Right cardiac atrium (tissue), 5 donors: ENCODE data around the gene FAM136A. TPM values are rescaled to one million over a fixed set of nuclear protein-coding genes. Genes with fewer than 3 reads are reported as not detected.

Experiments used
- ATAC-seq, 2 donors: fragments of 200-7000 bp; cut with Tn5 transposase; one replicate each; pipeline versions ENCODE4 v1.8.0 to v1.9.1; 2020; ENCODE audit warnings: moderate library complexity in 2 of 2, mild to moderate bottlenecking in 1 of 2
- DNase-seq, 3 donors: peaks; one replicate each; pipeline ENCODE4 v3.0.0-alpha.2; 2020
- H3K27ac ChIP-seq: one replicate; pipeline ENCODE4 v1.5.1; 2013; ENCODE audit warnings: mild to moderate bottlenecking, low read length, control low read depth, moderate library complexity
- H3K27me3 ChIP-seq: one replicate; pipeline ENCODE4 v1.6.1; 2013; ENCODE audit not compliant: control insufficient read depth, insufficient read depth
- H3K4me1 ChIP-seq: one replicate; pipeline ENCODE4 v1.6.1; 2013; ENCODE audit warnings: low read length; ENCODE audit not compliant: control insufficient read depth, insufficient read depth
- H3K4me3 ChIP-seq: one replicate; pipeline ENCODE4 v1.5.1; 2013; ENCODE audit warnings: low read length, control low read depth
- H3K9me3 ChIP-seq: one replicate; pipeline ENCODE4 v1.6.1; 2013; ENCODE audit warnings: low read length; ENCODE audit not compliant: control insufficient read depth
- WGBS: extraction: QIAGEN DNeasy Blood & Tissue Kit; methylation state at CpG from one replicate; pipeline ENCODE4 v1.1.7; 2013; 5-methylcytosine and 5-hydroxymethylcytosine counted together
- intact Hi-C, 4 donors: fragments of 100-400 bp; cut with DNase I; formaldehyde crosslinking; loops; one replicate each; pipeline versions ENCODE4 v1.11.0 to v1.14.0; 2022 to 2023
- long read RNA-seq, 4 donors: library from polyadenylated mRNA; unstranded; transcript quantifications; one replicate each; pipeline ENCODE4 v2.0.0, GENCODE V29; 2020 to 2021
- polyA plus RNA-seq: library from polyadenylated mRNA; stranded (reverse); fragments of 200-250 nt; gene quantifications from one replicate; pipeline ENCODE4 v1.2.3, GENCODE V29; 2013
- total RNA-seq, 4 donors: library from RNA; stranded (reverse); fragmentation: NEBNext Ultra II Directional; extraction: Animal tissue kit (Norgen Biotek cat#: 25700); gene quantifications; one replicate each; pipeline ENCODE4 v1.2.1, GENCODE V29; 2021
- donor health status: healthy with polysubstance abuse.
- donor health status: DM: no; HTN: yes; CAD: no.
- donor health status: DM: no; HTN: no; CAD: no.
- donor health status: DM: no; HTN: yes; CAD: no; lungs with severe emphysema.
- donor health status: DM: yes; HTN: yes; CAD: no.

Gene FAM136A
- total RNA-seq: 10 to 100 TPM; 18.8 to 26.0 (median 22.1) TPM
- polyA plus RNA-seq: 17.2 TPM
- long read RNA-seq, donor 1, transcript FAM136A-201 (3 exons, 1,810 nt): major isoform, 53 of 55 reads
- long read RNA-seq, donor 1, partial matches to known transcripts: 0 of 55 reads
- long read RNA-seq, donor 1, other reads (novel, unspliced or antisense): 0 of 55 reads
- long read RNA-seq, donor 2, transcript FAM136A-201 (3 exons, 1,810 nt): major isoform, 35 of 35 reads
- long read RNA-seq, donor 2, partial matches to known transcripts: 0 of 35 reads
- long read RNA-seq, donor 2, other reads (novel, unspliced or antisense): 0 of 35 reads
- long read RNA-seq, donor 3, transcript FAM136A-201 (3 exons, 1,810 nt): major isoform, 169 of 174 reads
- long read RNA-seq, donor 3, partial matches to known transcripts: 0 of 174 reads
- long read RNA-seq, donor 3, other reads (novel, unspliced or antisense): 4 of 174 reads
- long read RNA-seq, donor 4, transcript FAM136A-201 (3 exons, 1,810 nt): major isoform, 46 of 48 reads
- long read RNA-seq, donor 4, partial matches to known transcripts: 0 of 48 reads
- long read RNA-seq, donor 4, other reads (novel, unspliced or antisense): 1 of 48 reads

DNA sequence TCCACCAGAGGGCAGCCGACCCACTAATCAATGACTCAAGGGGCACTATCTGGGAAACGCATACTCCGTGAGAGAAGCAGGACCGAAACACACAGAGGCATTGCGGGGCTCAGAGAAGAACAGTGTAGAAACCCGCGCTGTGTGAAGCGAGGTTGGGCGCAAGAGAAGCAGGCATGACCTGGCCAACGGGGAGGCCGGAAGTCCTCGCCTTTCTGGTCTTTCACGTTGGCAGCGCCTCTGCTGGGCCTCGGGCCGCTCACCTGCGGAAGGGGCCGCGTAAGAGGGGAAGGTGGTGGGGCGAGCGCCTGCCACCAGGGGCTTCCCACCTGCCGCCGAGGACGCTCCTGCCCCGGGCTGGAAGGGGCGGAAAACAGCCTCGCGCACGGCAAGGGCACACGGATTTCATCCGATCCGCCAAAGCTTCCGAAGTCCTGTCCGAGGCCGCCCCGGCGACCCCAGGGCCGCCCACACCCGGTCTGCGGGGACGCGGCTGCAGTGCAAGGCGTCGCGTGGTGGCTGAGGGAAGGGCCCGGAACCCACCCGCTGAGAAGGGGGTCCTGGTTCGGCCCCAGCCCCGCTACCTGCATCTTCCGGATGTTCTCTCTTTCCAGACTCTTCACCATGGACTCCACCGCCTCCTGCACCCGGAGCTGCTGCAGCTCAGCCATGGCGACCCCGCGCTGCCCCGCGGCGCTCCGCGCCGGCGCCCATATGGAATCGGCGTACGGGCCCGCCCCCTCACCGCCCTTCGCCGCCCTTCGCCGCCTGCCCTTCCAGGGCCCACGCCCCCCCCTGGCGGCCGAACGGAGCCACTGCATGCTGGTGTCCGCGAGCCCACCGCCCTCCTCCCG lies at the start of gene FAM136A:
Gene FAM136A, minus strand, starts transcription at position 724 of the 851 bp plus-strand sequence. Its CDS starts 56 bp downstream, at position 668.
- intact Hi-C loops: loop anchor here in 2 of 4 donors (5.0 to 10.0 kb wide), 2 partner anchors 343 to 346 kb away; no protein-coding TSS in a partner anchor
- under 1% methylated on average over 79 of the region's 79 CpGs for WGBS
- ATAC-seq: peak; percentile 95 to 96

DNA sequence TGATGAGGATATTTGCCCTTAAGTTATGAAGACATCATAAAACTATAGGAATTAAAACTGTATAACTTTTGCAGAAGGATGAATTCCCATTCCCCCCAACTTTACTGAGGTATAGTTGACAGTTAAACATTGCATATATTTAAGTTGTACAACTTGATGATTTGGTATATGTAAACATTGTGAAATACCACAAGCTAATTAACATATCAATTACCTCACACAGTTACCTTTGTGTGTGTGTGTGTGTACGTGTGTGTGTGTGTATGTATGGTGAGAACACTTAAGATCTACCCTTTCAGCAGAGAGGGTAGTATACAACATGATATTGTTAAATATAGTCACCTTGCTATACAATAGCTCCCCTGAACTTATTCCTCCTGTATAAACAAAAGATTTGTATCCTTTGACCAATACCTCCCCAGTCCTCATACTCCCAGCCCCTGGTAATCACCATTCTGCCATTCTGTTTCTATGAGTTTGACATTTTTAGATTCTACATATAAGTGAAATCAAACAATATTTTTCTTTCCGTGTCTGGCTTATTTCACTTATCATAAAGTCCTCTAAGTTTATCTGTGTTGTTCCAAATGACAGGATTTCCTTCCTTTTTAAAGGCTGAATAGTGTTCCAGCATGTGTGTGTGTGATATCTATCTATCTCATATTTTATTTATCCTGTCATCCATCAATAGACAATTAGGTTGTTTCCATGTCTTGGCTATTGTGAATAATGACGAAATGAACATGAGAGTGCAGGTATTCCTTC lies 48.2 kb upstream of the FAM136A start:
- Histone ChIP-seq H3K9me3 (no peaks in the 10 kb centered on the region), H3K27me3 (no peaks in the 10 kb centered on the region), H3K27ac (no peak overlapping the region), H3K4me3 (no peak overlapping the region), H3K4me1 (no peaks in the 10 kb centered on the region)
- intact Hi-C loops: loop anchor here in 2 of 4 donors (10.0 kb wide), 2 partner anchors 265 to 295 kb away; no protein-coding TSS in a partner anchor
- ATAC-seq (no peak), DNase-seq (no peak)
- 64% methylated on average over 3 of the region's 3 CpGs for WGBS

More for the DNA sequence above, at the start of gene FAM136A:
- no peaks in the 10 kb centered on the region for H3K27me3 ChIP-seq
- peak within 1 kb of the TSS; percentile 28 for H3K27ac ChIP-seq
- H3K4me1 ChIP-seq: no peaks in the 10 kb centered on the region
- H3K9me3 ChIP-seq: no peaks in the 10 kb centered on the region
- peak within 1 kb of the TSS; percentile 86 for H3K4me3 ChIP-seq
- peak; percentile 88 to 95 (median 95) for DNase-seq

DNA sequence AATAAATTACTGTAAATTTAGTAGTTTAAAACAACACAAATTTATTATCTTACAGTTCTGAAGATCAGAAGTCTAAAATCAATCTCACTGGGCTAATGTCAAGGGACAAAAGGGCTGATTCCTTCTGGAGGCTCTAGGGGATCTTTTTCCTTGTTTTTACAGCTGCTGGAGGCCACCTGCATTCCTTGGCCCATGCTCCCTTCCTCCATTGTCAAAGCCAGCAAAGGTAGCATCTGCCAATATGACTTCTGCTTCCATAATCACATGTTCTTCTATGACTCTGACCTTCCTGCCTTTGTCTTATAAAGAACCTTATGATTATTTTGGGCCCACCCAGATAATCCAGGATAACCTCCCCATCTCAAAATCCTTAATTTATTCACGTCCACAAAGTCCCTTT lies 46.0 kb upstream of the FAM136A start:
- no peaks in the 10 kb centered on the region for H3K9me3 ChIP-seq
- no peaks in the 10 kb centered on the region for H3K4me1 ChIP-seq
- WGBS: 50% methylated on average over 1 of the region's 1 CpG
- no peak for ATAC-seq
- H3K4me3 ChIP-seq: no peak overlapping the region
- DNase-seq: no peak
- intact Hi-C loops: loop anchor here in 2 of 4 donors (10.0 kb wide), 2 partner anchors 267 to 297 kb away; no protein-coding TSS in a partner anchor
- H3K27me3 ChIP-seq: peaks cover 3% of the 10 kb centered on the region
- H3K27ac ChIP-seq: no peak overlapping the region

DNA sequence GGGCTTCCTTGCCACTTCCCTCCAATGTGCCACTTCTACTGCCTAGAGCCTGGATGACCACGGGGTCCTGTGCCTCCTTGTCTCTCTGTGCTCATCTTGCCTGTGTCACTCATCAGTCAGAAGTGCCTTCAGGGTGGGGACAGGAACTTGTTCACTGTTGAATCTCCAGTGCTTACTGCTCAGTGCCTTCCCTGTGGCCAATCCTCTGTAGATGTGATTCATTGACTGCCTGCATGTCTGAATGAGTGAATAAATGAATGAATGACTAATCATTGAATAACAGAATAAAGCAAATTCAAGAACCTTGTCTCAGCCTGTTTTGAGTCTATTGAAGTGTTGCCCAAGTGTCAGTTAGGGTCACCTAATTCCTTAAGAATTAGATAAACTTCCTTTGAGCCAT lies 42.3 kb upstream of the FAM136A start:
- 33% methylated on average over 1 of the region's 1 CpG for WGBS
- Histone ChIP-seq H3K4me1 (no peaks in the 10 kb centered on the region), H3K4me3 (no peak overlapping the region), H3K27me3 (peaks cover 3% of the 10 kb centered on the region), H3K27ac (no peak overlapping the region), H3K9me3 (no peaks in the 10 kb centered on the region)
- no peak for ATAC-seq
- intact Hi-C loops: loop anchor here in 3 of 4 donors (5.0 to 10.0 kb wide), 3 partner anchors 271 to 301 kb away; no protein-coding TSS in a partner anchor
- no peak for DNase-seq

DNA sequence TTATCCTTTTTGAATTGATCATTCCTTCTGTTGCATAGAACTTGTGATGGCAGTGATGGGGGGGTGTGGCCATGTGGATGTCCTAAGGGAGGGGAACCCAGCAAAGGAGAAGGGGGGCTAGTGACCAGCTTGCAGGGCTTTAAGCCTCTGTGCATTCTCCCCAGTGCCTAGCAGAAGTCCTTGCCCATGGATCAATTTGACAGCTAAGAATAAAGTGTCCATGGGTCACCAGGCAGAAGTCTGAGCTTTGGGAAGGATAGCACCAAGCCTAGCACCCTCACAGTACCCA lies 39.6 kb upstream of the FAM136A start:
- Histone ChIP-seq H3K4me1 (no peaks in the 10 kb centered on the region), H3K9me3 (no peaks in the 10 kb centered on the region), H3K27me3 (peaks cover 3% of the 10 kb centered on the region), H3K4me3 (no peak overlapping the region), H3K27ac (no peak overlapping the region)
- intact Hi-C loops: loop anchor here (2.0 to 10.0 kb wide), 4 partner anchors 273 to 303 kb away; no protein-coding TSS in a partner anchor
- DNase-seq (no peak), ATAC-seq (peak in 1 of 2 donors; percentile 13)

DNA sequence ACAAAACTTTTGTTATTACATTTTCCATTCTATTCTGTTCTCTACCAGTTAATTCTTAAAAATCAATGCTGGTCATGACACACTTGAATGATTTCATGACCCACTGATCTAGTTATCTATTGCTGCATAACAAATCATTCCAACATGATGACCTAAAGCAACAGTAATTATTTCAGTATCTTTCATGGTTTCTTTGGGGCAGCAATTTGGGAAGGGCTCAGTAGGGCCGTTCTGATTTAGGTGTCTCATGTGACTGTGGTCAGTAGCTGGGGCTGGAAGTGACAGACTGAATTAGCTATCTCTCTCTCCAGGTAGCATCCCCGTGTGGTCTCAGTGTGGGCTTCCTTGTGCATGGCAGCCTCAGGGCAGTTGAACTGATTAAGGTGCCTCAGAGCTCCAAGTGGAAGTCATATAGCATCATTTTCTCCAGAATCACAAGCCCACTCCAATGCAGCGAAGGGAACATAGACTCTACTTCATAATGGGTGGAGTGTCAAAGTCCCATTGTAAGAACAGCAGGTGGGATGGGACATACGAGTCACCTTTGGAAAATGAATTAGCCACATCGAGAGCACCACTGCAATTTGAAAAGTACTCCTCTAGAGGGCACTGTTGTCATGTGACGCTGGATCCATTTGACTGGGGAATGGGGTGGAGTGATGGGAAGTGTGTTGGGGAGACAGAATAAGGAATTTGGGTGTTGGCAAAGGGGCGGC lies 39.1 kb upstream of the FAM136A start:
- ATAC-seq (peak; percentile 54 to 61), DNase-seq (no peak)
- Histone ChIP-seq H3K27me3 (peaks cover 3% of the 10 kb centered on the region), H3K4me3 (no peak overlapping the region), H3K9me3 (no peaks in the 10 kb centered on the region), H3K27ac (no peak overlapping the region), H3K4me1 (no peaks in the 10 kb centered on the region)
- WGBS: 7% methylated on average over 7 of the region's 7 CpGs
- intact Hi-C loops: loop anchor here (2.0 to 10.0 kb wide), 4 partner anchors 274 to 304 kb away; no protein-coding TSS in a partner anchor

DNA sequence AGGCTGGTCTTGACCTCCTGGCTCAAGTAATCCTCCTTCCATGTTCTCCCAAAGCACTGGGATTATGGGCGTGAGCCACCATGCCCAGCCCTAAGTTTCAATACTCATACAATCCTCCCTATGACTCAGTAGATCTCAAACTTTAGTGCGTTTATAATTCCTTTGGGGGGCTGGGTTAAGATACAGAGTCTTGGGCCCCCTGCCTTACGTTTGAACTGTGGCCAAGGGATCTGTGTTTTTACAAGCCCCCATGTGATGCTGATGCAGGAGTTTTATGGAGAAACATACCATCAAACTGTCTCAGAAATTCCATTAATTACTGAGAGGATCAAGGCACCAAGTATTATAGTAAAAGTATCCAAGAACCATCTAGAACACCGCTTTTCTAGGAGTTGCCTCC lies 38.2 kb upstream of the FAM136A start:
- H3K4me1 ChIP-seq: no peaks in the 10 kb centered on the region
- intact Hi-C loops: loop anchor here (2.0 to 10.0 kb wide), 4 partner anchors 275 to 305 kb away; no protein-coding TSS in a partner anchor
- WGBS: 63% methylated on average over 4 of the region's 4 CpGs

DNA sequence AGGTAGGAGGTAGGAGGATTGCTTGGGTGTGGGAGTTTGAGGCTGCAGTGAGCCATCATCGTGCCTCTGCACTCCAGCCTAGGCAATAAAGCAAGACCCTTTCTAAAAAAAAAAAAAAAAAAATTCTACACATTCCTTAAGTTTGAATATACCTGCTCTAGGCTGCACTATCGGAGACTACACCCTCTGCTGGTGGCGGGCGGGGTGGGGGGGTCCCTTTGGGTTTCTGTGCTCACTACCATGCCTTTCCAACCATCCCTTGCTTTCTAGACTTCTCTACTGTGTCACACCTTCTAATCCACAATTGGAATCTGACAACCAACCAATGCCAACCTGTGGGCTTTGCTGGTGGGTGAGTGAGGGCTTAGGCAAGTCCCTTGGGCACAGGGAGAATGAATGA lies 34.7 kb upstream of the FAM136A start:
- Histone ChIP-seq H3K4me3 (no peak overlapping the region), H3K27me3 (no peaks in the 10 kb centered on the region), H3K27ac (no peak overlapping the region), H3K4me1 (no peaks in the 10 kb centered on the region), H3K9me3 (no peaks in the 10 kb centered on the region)
- 82% methylated on average over 4 of the region's 4 CpGs for WGBS
- intact Hi-C loops: no loop called here
- DNase-seq (no peak), ATAC-seq (no peak)

More for the DNA sequence above, 38.2 kb upstream of the FAM136A start:
- H3K27ac ChIP-seq: no peak overlapping the region
- no peak for ATAC-seq
- peaks cover 3% of the 10 kb centered on the region for H3K27me3 ChIP-seq
- DNase-seq: no peak
- H3K4me3 ChIP-seq: no peak overlapping the region
- no peaks in the 10 kb centered on the region for H3K9me3 ChIP-seq

DNA sequence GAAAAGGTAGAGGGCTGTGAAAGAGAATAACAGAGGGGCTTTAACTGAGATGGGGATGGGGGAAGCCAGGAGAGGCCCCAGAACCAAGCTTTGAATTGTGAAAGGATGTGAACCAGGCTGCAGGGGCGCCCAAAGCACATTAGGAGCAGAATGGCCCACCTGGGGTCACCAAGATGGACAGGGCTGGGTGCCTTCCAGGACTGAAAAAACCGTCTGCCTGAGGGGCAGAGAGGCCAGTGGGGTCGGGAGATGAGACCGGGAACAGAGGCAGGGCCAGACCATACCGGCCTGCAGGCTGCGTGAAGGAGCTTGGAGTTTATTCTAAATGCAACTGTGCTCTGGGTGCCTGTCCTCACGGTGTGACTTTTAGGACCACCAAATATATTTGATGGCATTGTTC lies 29.1 kb upstream of the FAM136A start:
- no peak overlapping the region for H3K27ac ChIP-seq
- H3K4me3 ChIP-seq: no peak overlapping the region
- H3K4me1 ChIP-seq: no peaks in the 10 kb centered on the region
- ATAC-seq (no peak), DNase-seq (no peak)
- H3K27me3 ChIP-seq: no peaks in the 10 kb centered on the region
- intact Hi-C loops: no loop called here
- H3K9me3 ChIP-seq: no peaks in the 10 kb centered on the region
- WGBS: 82% methylated on average over 7 of the region's 7 CpGs

DNA sequence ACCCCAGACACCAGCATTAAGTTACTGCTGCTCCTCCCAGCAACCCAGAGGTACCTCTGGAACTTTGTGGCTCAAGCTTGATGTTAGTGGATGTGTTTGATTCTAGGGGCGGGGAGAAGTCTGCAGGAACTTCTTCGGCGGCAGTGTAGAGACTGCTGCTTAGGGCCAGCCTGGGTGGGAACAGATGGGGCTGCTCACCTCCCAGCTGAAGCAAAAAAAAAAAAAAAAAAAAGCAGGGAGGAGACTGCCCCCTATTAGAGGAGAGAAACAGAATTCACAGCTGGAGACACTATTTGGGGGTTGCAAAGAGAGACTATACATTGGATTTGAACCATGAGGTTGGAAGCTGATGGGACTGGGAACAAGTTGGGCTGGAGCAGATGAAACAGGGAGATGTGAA lies 28.6 kb upstream of the FAM136A start:
- Histone ChIP-seq H3K4me1 (no peaks in the 10 kb centered on the region), H3K9me3 (no peaks in the 10 kb centered on the region), H3K4me3 (no peak overlapping the region), H3K27me3 (no peaks in the 10 kb centered on the region), H3K27ac (no peak overlapping the region)
- 83% methylated on average over 3 of the region's 3 CpGs for WGBS
- no peak for DNase-seq
- intact Hi-C loops: no loop called here
- ATAC-seq: no peak
